H1 (cell line): ENCODE results near the gene THAP11. TPM values are rescaled to one million over a fixed set of nuclear protein-coding genes. Genes with fewer than 3 reads are reported as not detected.

Experiments
- CHD7 ChIP-seq: fragments of 300-600 bp; sonication (generic); IDR thresholded peaks from 2 replicates; pipeline ENCODE4 v1.7.1; 2012; ENCODE audit warnings: low read length, moderate library complexity, mild to moderate bottlenecking, inconsistent platforms; ENCODE audit not compliant: insufficient replicate concordance
- CTCF ChIP-seq, 3 experiments: IDR thresholded peaks; 1 replicate in 2 of 3; 2 replicates in 1 of 3; pipeline versions ENCODE4 v1.5.1 to v1.6.1; 2011; ENCODE audit warnings: low read length in 3 of 3, mild to moderate bottlenecking in 3 of 3, inconsistent platforms in 2 of 3, low read depth in 1 of 3, moderate library complexity in 1 of 3; ENCODE audit not compliant: insufficient read depth in 1 of 3; ENCODE audit errors: control extremely low read depth in 1 of 3
- FOSL1 ChIP-seq: IDR thresholded peaks from 2 replicates; pipeline ENCODE4 v1.6.1; 2011; ENCODE audit warnings: mild to moderate bottlenecking, low read depth, low read length, moderate library complexity; ENCODE audit not compliant: insufficient read depth
- POU5F1 ChIP-seq: IDR thresholded peaks from 2 replicates; pipeline ENCODE4 v1.6.1; 2011; ENCODE audit warnings: low read depth, mild to moderate bottlenecking, low read length, moderate library complexity
- polyA plus RNA-seq, 7 experiments: library from polyadenylated mRNA; depleted of rRNA in 3 of 7; stranded (reverse) in 5 of 7; unstranded in 2 of 7; fragments of >200 nt in 5 of 7; fragments of 200-250 nt in 2 of 7; gene quantifications; 1 replicate in 5 of 7; 2 replicates in 1 of 7; 4 replicates in 1 of 7; pipeline versions ENCODE4 v1.2.1 to v1.2.3, GENCODE V29; 2011 to 2013; ENCODE audit warnings: missing spikeins in 2 of 7, mixed read lengths in 2 of 7
- total RNA-seq: library from RNA; stranded (reverse); fragmentation: NEBNext Ultra II Directional; extraction: Animal tissue kit (Norgen Biotek cat#: 25700); gene quantifications from 2 replicates; pipeline ENCODE4 v1.2.1, GENCODE V29; 2021
- TF ChIP-seq, protein P1 (sequence below): IDR thresholded peaks from 2 replicates; pipeline ENCODE4 v1.6.1; 2012; ENCODE audit warnings: low read length, inconsistent platforms

The THAP11 gene
- total and polyA plus RNA-seq, 2 of the 8 experiments (the other 6 are each of a cell fraction or from before 2014, with no cell fraction given), result 50.8 to 54.8 TPM

DNA sequence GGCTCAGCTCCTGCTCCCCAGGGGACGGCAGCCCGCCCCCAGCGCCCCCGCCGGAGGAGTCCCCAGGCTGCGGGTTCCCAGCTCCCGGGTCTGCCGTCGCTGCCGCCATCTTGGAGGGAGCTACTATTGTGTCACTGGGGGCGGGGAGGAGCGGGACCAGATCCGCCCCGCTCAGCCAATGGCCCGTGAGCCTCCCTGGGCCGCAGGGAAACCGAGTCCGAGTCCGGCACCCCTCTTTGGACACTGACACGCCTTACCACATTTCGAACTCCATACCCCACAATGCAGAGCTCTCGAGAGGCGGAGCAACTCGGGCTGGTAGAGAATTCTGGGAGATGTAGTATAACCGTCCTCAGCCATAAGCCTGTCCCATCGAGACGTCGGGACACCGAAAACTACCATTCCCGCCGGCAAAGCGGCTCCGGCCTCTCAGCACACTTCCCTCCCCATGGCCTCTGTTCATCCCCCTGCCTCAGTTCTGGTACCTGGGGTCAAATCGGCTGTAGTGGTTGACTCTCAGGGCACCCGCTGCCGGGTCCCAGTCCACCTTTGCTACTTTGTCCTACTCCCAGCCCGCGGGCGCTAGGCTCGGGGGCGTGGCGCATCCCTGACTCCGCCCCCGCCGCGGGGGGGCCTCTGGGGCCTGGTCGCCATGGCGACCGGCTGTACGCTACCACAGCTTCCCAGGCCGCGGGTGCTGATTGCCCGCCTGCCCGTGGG is 35.5 kb upstream of the THAP11 start, which contains the start of the genes RANBP10 and TSNAXIP1 (continued):
- TF ChIP-seq CTCF (IDR thresholded peaks at IDR 0.05; ENCODE audit: control extremely low read depth in 1 of 3, insufficient read depth in 1 of 3, low read depth in 1 of 3, low read length in 3 of 3), result no peak
- TF ChIP-seq, protein P1, sequence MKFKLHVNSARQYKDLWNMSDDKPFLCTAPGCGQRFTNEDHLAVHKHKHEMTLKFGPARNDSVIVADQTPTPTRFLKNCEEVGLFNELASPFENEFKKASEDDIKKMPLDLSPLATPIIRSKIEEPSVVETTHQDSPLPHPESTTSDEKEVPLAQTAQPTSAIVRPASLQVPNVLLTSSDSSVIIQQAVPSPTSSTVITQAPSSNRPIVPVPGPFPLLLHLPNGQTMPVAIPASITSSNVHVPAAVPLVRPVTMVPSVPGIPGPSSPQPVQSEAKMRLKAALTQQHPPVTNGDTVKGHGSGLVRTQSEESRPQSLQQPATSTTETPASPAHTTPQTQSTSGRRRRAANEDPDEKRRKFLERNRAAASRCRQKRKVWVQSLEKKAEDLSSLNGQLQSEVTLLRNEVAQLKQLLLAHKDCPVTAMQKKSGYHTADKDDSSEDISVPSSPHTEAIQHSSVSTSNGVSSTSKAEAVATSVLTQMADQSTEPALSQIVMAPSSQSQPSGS, result no peak
- no peak for TF ChIP-seq POU5F1
- no peak for TF ChIP-seq FOSL1
- no peak for TF ChIP-seq CHD7
